GM10266 (cell line): Measurements from ENCODE around the gene DOK6.
A peak's percentile ranks its signal among the peaks of the same experiment; 100 is the strongest.

Experiments
- DNase-seq: peaks from one replicate; pipeline ENCODE4 v3.0.0; 2012; ENCODE audit errors: extremely low spot score
- CTCF ChIP-seq: IDR thresholded peaks from 2 replicates; pipeline ENCODE4 v1.5.1; 2012; ENCODE audit warnings: mild to moderate bottlenecking, low read depth; ENCODE audit not compliant: control insufficient read depth, insufficient read depth; ENCODE audit errors: missing control alignments

The DOK6 gene

GRCh38 chr18:69432847-69433246, 32.2 kb downstream of the DOK6 start:
- no peak for DNase-seq
- no peak for TF ChIP-seq CTCF

- DNase-seq, result no peak
Observed at GRCh38 chr18:69435000-69435399, 34.3 kb downstream of the DOK6 start.

DNA sequence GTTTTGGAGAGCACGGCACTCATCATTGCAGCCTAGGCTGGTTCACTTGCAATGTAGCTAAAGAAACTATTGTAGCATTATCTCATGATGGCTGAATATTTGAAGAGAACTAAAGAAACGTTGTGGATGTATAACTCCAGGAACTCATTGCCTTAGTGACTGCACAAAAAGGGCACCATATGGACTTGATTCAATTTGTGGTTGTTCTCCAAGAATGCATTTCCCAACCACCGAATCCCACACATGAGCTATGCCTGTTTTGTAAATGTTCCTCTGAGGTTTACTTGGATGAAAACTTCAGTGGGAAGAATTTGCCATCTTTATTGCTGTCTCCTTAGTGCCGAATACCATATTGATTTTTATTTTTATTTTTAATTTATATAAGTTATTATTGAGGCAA, 43.5 kb downstream of the DOK6 start:
- no peak for DNase-seq
- no peak for TF ChIP-seq CTCF

More at GRCh38 chr18:69435000-69435399, 34.3 kb downstream of the DOK6 start:
- TF ChIP-seq CTCF, result no peak

- DNase-seq, result no peak
- no peak for TF ChIP-seq CTCF
Observed at GRCh38 chr18:69447886-69448285, 47.2 kb downstream of the DOK6 start.

- TF ChIP-seq CTCF, result no peak
- no peak for DNase-seq
Observed at GRCh38 chr18:69455125-69455524, 54.4 kb downstream of the DOK6 start.

DNA sequence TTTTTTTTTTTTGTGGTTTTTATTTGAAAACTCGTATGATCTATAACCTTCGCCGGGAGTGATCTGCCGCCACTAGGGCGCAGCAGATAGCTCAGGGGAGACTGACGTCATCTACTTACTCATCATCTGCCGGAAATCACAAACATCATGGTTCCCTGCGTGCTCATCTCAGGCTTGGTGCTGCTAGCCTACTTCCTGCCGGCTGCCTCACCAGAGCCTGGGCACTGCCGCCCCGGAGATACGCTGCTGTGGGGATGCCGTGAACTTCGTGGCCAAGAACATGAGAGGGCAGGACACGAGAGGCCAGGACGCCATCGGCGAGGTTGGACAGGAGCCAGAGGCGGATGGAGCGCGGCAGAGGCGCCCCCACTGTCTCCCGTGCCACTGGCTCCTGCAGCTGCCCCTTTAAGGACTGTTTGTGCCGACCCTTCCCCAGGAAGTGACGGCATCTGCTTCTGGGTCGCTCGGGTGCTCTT, 68.8 kb downstream of the DOK6 start:
- TF ChIP-seq CTCF, result peak; percentile 12
- no peak for DNase-seq

- TF ChIP-seq CTCF, result no peak
- DNase-seq, result no peak
Observed at GRCh38 chr18:69480460-69480859, 79.8 kb downstream of the DOK6 start.
